Stomach (tissue), 9 donors: ENCODE results near the gene RSAD1. TPM values are rescaled to one million over a fixed set of nuclear protein-coding genes. Genes with fewer than 3 reads are reported as not detected.

ENCODE experiments used
- DNase-seq, 2 donors: peaks; one replicate each; pipeline versions ENCODE4 v3.0.0 to v3.0.0-alpha.2; 2013 to 2019
- H3K27ac ChIP-seq, 5 donors: fragments of 200-600 bp in 4 of 5; sonication (generic) in 4 of 5; one replicate each; pipeline ENCODE4 v1.5.1; 2013 to 2019; ENCODE audit warnings: mild to moderate bottlenecking in 1 of 5, moderate library complexity in 1 of 5
- H3K27me3 ChIP-seq, 3 donors: fragments of 200-600 bp; sonication (generic); one replicate each; pipeline ENCODE4 v1.5.1; 2017 to 2019; ENCODE audit warnings: mixed run types in 1 of 3
- H3K36me3 ChIP-seq, 4 donors: fragments of 200-600 bp; sonication (generic); 1 replicate in 3 of 4; 2 replicates in 1 of 4; pipeline ENCODE4 v1.5.1; 2016 to 2019
- H3K4me1 ChIP-seq, 4 donors: fragments of 200-600 bp; sonication (generic); one replicate each; pipeline ENCODE4 v1.5.1; 2016 to 2019
- H3K4me3 ChIP-seq, 4 donors: fragments of 200-600 bp; sonication (generic) in 3 of 4; one replicate each; pipeline ENCODE4 v1.5.1; 2016 to 2019; ENCODE audit warnings: mild to moderate bottlenecking in 1 of 4
- H3K9me3 ChIP-seq, 4 donors: fragments of 200-600 bp; sonication (generic); one replicate each; pipeline ENCODE4 v1.5.1; 2016 to 2019
- CTCF ChIP-seq, 7 experiments: fragments of 450-650 bp in 4 of 7; fragments of 200-600 bp in 3 of 7; sonication (generic) in 3 of 7; IDR thresholded peaks; one replicate each; pipeline ENCODE4 v1.5.1; 2016 to 2019; ENCODE audit warnings: antibody characterized with exemption in 7 of 7, control low read depth in 2 of 7, mild to moderate bottlenecking in 1 of 7
- EP300 ChIP-seq: sonication (generic); formaldehyde crosslinking; IDR thresholded peaks from one replicate; pipeline ENCODE4 v1.6.1; 2017; ENCODE audit warnings: antibody characterized with exemption
- POLR2A ChIP-seq, 4 donors: fragments of 450-650 bp; IDR thresholded peaks; one replicate each; pipeline ENCODE4 v1.6.1; 2016; ENCODE audit warnings: antibody characterized with exemption in 4 of 4, control low read depth in 2 of 4, mild to moderate bottlenecking in 1 of 4, moderate library complexity in 1 of 4
- POLR2AphosphoS5 ChIP-seq, 3 donors: sonication (generic); formaldehyde crosslinking; IDR thresholded peaks; one replicate each; pipeline ENCODE4 v1.6.1; 2016; ENCODE audit warnings: antibody characterized with exemption in 3 of 3
- WGBS, 5 donors: extraction: QIAGEN DNeasy Blood & Tissue Kit in 3 of 5; methylation state at CpG; one replicate each; pipeline versions ENCODE4 v1.1.5 to v1.1.7; 2013 to 2018; 5-methylcytosine and 5-hydroxymethylcytosine counted together
- intact Hi-C: fragments of 100-400 bp; cut with DNase I; formaldehyde crosslinking; loops from one replicate; pipeline ENCODE4 v1.15.1; 2023; ENCODE audit warnings: low total_unique reads
- polyA plus RNA-seq, 3 donors: library from polyadenylated mRNA; stranded (reverse); fragments of 200-250 nt; gene quantifications; one replicate each; pipeline ENCODE4 v1.2.3, GENCODE V29; 2013
- total RNA-seq, 5 donors: library from RNA; depleted of rRNA; stranded (reverse); fragments of >200 nt; gene quantifications; one replicate each; pipeline versions ENCODE4 v1.1.0 to v1.2.3, GENCODE V29; 2014 to 2016
- donor health status: healthy with polysubstance abuse.
- donor health status: Bipolar disorder and iron deficiency.
- donor health status: healthy.

The RSAD1 gene
- total and polyA plus RNA-seq, 8 donors, result 18.7 to 54.8 (median 26.3) TPM

GRCh38 chr17:50432125-50432762 lies 46.4 kb upstream of the RSAD1 start:
- intact Hi-C loops, result no loop called here
- Histone ChIP-seq H3K36me3 (peaks cover 0 to 26% (median 21%) of the 10 kb centered on the region in 4 donors), H3K4me3 (no peak overlapping the region), H3K27ac (no peak overlapping the region), H3K27me3 (no peaks in the 10 kb centered on the region), H3K9me3 (no peaks in the 10 kb centered on the region), H3K4me1 (peaks cover 10 to 30% (median 28%) of the 10 kb centered on the region in 4 donors)
- TF ChIP-seq POLR2AphosphoS5 (IDR thresholded peaks at IDR 0.05) (no peak), EP300 (no peak), CTCF (IDR thresholded peaks at IDR 0.05) (no peak), POLR2A (IDR thresholded peaks at IDR 0.05) (no peak)
- DNase-seq, result no peak
- WGBS, 5 donors, result 72 to 90% (median 79%) methylated on average over 4 of the region's 4 CpGs

DNA sequence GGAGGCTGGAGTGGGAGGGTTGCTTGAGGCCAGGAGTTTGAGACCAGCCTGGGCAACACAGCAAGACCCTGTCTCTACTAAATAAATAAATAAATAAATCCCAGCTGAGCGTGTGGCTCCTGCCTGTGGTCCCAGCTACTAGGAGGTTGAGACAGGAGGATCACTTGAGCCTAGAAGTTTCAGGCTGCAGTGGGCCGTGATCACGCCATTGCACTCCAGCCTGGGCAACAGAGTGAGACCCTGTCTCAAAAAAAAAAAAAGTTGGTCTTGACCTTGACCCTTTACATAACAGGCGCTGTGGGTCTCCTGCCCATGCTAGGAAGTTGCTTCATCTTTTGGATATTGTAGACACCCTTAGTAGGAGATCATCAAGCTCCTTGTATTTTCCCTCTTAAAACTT lies 41.3 kb upstream of the RSAD1 start:
- Histone ChIP-seq H3K9me3 (no peaks in the 10 kb centered on the region), H3K27ac (no peak overlapping the region), H3K36me3 (peaks cover 0 to 21% (median 18%) of the 10 kb centered on the region in 4 donors), H3K4me1 (peaks cover 17 to 35% (median 26%) of the 10 kb centered on the region in 4 donors), H3K27me3 (no peaks in the 10 kb centered on the region), H3K4me3 (no peak overlapping the region)
- TF ChIP-seq POLR2A (IDR thresholded peaks at IDR 0.05) (no peak), CTCF (IDR thresholded peaks at IDR 0.05) (no peak), EP300 (no peak), POLR2AphosphoS5 (IDR thresholded peaks at IDR 0.05) (no peak)
- no peak for DNase-seq
- WGBS, 5 donors, result 95 to 99% (median 98%) methylated on average over 4 of the region's 4 CpGs
- intact Hi-C loops, result no loop called here

DNA sequence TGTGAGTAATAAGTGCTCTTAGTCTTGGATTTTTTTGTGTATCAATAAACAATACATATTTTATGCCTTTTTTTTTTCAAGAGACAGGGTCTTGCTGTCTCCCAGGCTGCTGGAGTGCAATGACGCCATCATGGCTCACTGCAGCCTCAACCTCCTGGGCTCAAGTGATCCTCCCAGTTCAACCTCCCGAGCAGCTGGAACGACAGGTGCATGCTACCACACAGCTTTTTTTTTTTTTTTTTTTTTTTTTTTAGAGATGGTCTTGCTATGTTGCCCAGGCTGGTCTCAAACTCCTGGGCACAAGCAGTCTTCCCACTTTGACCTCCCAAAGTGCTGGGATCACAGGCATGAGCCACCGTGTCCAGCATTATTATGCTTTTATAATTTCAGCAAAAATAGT lies 39.7 kb upstream of the RSAD1 start:
- intact Hi-C loops, result no loop called here

DNA sequence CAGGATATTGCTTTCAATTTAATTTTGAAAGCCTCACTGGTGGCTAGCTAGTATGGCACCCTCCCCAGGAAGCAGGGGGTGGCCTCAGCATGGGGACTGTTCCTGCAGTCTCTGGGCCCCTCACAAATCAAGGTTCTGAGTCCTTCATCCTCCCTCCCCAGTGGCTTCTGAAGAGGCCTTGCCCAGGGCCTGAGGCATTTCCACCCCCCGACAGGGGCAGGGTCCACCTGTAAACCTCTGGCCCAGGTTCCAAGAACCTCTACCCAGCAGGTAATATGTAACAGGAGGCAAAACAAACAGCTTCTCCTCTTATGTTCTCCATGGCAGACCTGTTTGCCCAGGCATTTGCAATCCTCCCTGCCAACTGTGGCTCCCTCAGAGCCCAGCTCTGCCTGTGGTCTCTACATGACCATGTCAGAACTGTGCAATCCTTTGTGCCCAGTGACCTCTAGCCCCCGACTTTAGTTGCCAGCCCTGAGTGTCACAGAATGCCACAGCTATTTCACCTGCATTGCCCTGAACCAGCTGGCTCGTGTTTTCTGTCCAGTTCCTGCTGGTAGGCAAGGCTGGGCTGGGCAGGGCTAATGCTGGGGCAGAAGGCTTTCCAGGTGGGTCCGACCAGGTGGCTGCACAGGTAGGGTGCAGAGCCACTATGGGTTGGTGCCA lies 38.4 kb upstream of the RSAD1 start:
- Histone ChIP-seq H3K4me3 (no peak overlapping the region), H3K36me3 (peaks cover 0 to 15% (median 6%) of the 10 kb centered on the region in 4 donors), H3K4me1 (peaks cover 34 to 60% (median 45%) of the 10 kb centered on the region in 4 donors), H3K9me3 (no peaks in the 10 kb centered on the region), H3K27me3 (no peaks in the 10 kb centered on the region), H3K27ac (peak overlapping the region; percentile 69 to 86 (median 77))
- DNase-seq, result peak; percentile 64 to 87
- WGBS, 5 donors, result 26 to 61% (median 46%) methylated on average over 3 to 4 of the region's 4 CpGs
- intact Hi-C loops, result no loop called here
- peak in 2 of 3 donors; percentile 9 to 53 for TF ChIP-seq POLR2AphosphoS5 (IDR thresholded peaks at IDR 0.05)
- no peak for TF ChIP-seq CTCF (IDR thresholded peaks at IDR 0.05)

More for the DNA sequence above, 39.7 kb upstream of the RSAD1 start:
- DNase-seq, result no peak
- TF ChIP-seq POLR2A (IDR thresholded peaks at IDR 0.05) (no peak), EP300 (no peak), CTCF (IDR thresholded peaks at IDR 0.05) (no peak), POLR2AphosphoS5 (IDR thresholded peaks at IDR 0.05) (no peak)
- Histone ChIP-seq H3K36me3 (peaks cover 0 to 19% (median 9%) of the 10 kb centered on the region in 4 donors), H3K27ac (no peak overlapping the region), H3K9me3 (no peaks in the 10 kb centered on the region), H3K4me1 (peaks cover 32 to 51% (median 38%) of the 10 kb centered on the region in 4 donors), H3K27me3 (no peaks in the 10 kb centered on the region), H3K4me3 (no peak overlapping the region)
- 91 to 96% (median 96%) methylated on average over 4 of the region's 4 CpGs for WGBS, 5 donors
